Gastrocnemius medialis (tissue), 4 donors: Measurements from ENCODE around the gene CHCHD6.

Experiments
- CTCF ChIP-seq, 5 experiments: fragments of 450-650 bp in 3 of 5; fragments of 200-600 bp in 2 of 5; sonication (generic) in 2 of 5; IDR thresholded peaks in 4 of 5; conservative IDR thresholded peaks in 1 of 5; 1 replicate in 4 of 5; 2 replicates in 1 of 5; pipeline ENCODE4 v1.5.1; 2016 to 2019; ENCODE audit warnings: antibody characterized with exemption in 5 of 5, mild to moderate bottlenecking in 3 of 5, moderate library complexity in 3 of 5
- POLR2A ChIP-seq, 2 donors: fragments of 450-650 bp; IDR thresholded peaks; one replicate each; pipeline ENCODE4 v1.6.1; 2017; ENCODE audit warnings: antibody characterized with exemption in 2 of 2, mild to moderate bottlenecking in 2 of 2, moderate library complexity in 2 of 2

- no peak for TF ChIP-seq POLR2A (IDR thresholded peaks at IDR 0.05)
- no peak for TF ChIP-seq CTCF (IDR thresholded peaks at IDR 0.05 in 4 of 5, conservative IDR thresholded peaks at IDR 0.05 in 1 of 5)
These were observed 131.6 kb downstream of the CHCHD6 start for GRCh38 chr3:126835472-126836219.
